Ovary (tissue), 9 donors: ENCODE results near the gene PLCL1. TPM values are rescaled to one million over a fixed set of nuclear protein-coding genes. Genes with fewer than 3 reads are reported as not detected.

Experiments used
- DNase-seq, 5 donors: peaks; one replicate each; pipeline ENCODE4 v3.0.0-alpha.2; 2019 to 2020
- H3K27ac ChIP-seq, 2 donors: fragments of 200-600 bp; one replicate each; pipeline versions ENCODE4 v1.5.1 to v1.8.0; 2019 to 2022
- H3K27me3 ChIP-seq: fragments of 200-600 bp; one replicate; pipeline ENCODE4 v1.8.0; 2022
- H3K36me3 ChIP-seq: fragments of 200-600 bp; sonication (generic); one replicate; pipeline ENCODE4 v1.5.1; 2019
- H3K4me1 ChIP-seq: one replicate; pipeline ENCODE4 v1.8.1; 2013; ENCODE audit warnings: mild to moderate bottlenecking, moderate library complexity; ENCODE audit not compliant: insufficient read depth
- H3K4me3 ChIP-seq: fragments of 200-600 bp; sonication (generic); one replicate; pipeline ENCODE4 v1.5.1; 2017
- H3K9me3 ChIP-seq, 2 donors: fragments of 200-600 bp in 1 of 2; sonication (generic) in 1 of 2; one replicate each; pipeline versions ENCODE4 v1.5.1 to v1.8.1; 2013 to 2019; ENCODE audit warnings: mild to moderate bottlenecking in 1 of 2, moderate library complexity in 1 of 2
- EP300 ChIP-seq: sonication (generic); formaldehyde crosslinking; IDR thresholded peaks from one replicate; pipeline ENCODE4 v1.6.1; 2017; ENCODE audit warnings: antibody characterized with exemption
- POLR2A ChIP-seq: fragments of 450-650 bp; IDR thresholded peaks from one replicate; pipeline ENCODE4 v1.6.1; 2017; ENCODE audit warnings: antibody characterized with exemption, mild to moderate bottlenecking, moderate library complexity
- WGBS, 3 donors: extraction: QIAGEN DNeasy Blood & Tissue Kit in 1 of 3; methylation state at CpG; one replicate each; pipeline versions ENCODE4 v1.1.5 to v1.1.7; 2013 to 2017; 5-methylcytosine and 5-hydroxymethylcytosine counted together
- intact Hi-C, 4 donors: fragments of 100-400 bp; cut with DNase I; formaldehyde crosslinking; loops; one replicate each; pipeline versions ENCODE4 v1.11.0 to v1.15.1; 2022 to 2023
- polyA plus RNA-seq, 2 donors: library from polyadenylated mRNA; stranded (reverse); fragments of 200-250 nt in 1 of 2; fragments of 350-450 nt in 1 of 2; fragmentation: Illumina TruSeq in 1 of 2; extraction: RNeasy Lipid Tissue Mini Kit (QIAGEN cat#74804) in 1 of 2; gene quantifications; one replicate each; pipeline ENCODE4 v1.2.3, GENCODE V29; 2013 to 2014
- total RNA-seq, 7 donors: library from RNA; depleted of rRNA in 2 of 7; stranded (reverse); fragments of >200 nt in 2 of 7; fragmentation: NEBNext Ultra II Directional in 3 of 7; extraction: Animal tissue kit (Norgen Biotek cat#: 25700) in 3 of 7; gene quantifications; one replicate each; pipeline versions ENCODE4 v1.1.0 to v1.2.4, GENCODE V29; 2016 to 2023
- TF ChIP-seq, protein P1 (sequence below), 3 donors: fragments of 450-650 bp in 2 of 3; fragments of 200-600 bp in 1 of 3; IDR thresholded peaks; one replicate each; pipeline versions ENCODE4 v1.5.1 to v1.8.0; 2016 to 2022; ENCODE audit warnings: antibody characterized with exemption in 3 of 3, mild to moderate bottlenecking in 1 of 3
- donor health status: DM: no; HTN: no; CAD: no; lungs with moderate emphysema.
- donor health status: DM: no; HTN: no; CAD: no.
- donor health status: Bipolar disorder and iron deficiency.
- donor health status: DM: yes; HTN: yes; CAD: no.
- donor health status: DM: no; HTN: no; CAD: no.
- donor health status: DM: yes; HTN: yes; CAD: no.

Gene PLCL1
- total and polyA plus RNA-seq, 9 donors, result 8.4 to 17.9 (median 11.1) TPM

DNA sequence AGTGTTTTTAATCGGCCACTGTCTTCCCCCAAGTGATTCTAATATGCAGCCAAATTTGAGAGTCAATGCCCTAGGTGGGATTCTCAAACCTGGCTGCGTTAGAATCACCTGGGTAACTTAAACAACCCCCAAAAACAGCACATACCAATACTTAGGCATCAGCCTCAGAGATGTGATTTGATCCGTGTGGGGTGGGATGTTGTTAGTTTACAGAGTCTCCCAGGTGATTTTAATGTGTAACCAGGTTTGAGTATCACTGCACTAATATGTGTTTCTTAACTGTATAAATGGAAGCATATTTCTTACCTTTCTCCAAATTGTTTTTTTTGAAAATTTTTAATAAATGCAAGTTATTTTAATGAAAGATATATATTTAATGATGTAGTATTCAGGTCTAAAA lies 135.4 kb downstream of the PLCL1 start:
- H3K4me3 ChIP-seq, result no peak overlapping the region
- intact Hi-C loops, result no loop called here
- TF ChIP-seq EP300 (no peak), POLR2A (no peak)
- TF ChIP-seq, protein P1, sequence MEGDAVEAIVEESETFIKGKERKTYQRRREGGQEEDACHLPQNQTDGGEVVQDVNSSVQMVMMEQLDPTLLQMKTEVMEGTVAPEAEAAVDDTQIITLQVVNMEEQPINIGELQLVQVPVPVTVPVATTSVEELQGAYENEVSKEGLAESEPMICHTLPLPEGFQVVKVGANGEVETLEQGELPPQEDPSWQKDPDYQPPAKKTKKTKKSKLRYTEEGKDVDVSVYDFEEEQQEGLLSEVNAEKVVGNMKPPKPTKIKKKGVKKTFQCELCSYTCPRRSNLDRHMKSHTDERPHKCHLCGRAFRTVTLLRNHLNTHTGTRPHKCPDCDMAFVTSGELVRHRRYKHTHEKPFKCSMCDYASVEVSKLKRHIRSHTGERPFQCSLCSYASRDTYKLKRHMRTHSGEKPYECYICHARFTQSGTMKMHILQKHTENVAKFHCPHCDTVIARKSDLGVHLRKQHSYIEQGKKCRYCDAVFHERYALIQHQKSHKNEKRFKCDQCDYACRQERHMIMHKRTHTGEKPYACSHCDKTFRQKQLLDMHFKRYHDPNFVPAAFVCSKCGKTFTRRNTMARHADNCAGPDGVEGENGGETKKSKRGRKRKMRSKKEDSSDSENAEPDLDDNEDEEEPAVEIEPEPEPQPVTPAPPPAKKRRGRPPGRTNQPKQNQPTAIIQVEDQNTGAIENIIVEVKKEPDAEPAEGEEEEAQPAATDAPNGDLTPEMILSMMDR (IDR thresholded peaks at IDR 0.05), result no peak
- H3K4me1 ChIP-seq, result peaks cover 5% of the 10 kb centered on the region
- DNase-seq, result no peak
- H3K27ac ChIP-seq, result no peak overlapping the region
- no peaks in the 10 kb centered on the region for H3K9me3 ChIP-seq
- H3K27me3 ChIP-seq, result no peaks in the 10 kb centered on the region
- H3K36me3 ChIP-seq, result no peaks in the 10 kb centered on the region
- WGBS, 3 donors, result 93 to 95% (median 93%) methylated on average over 3 of the region's 3 CpGs

GRCh38 chr2:197940382-197940781 lies 136.0 kb downstream of the PLCL1 start:
- DNase-seq, result no peak

GRCh38 chr2:197941715-197942114 lies 137.3 kb downstream of the PLCL1 start:
- Histone ChIP-seq H3K27me3 (no peaks in the 10 kb centered on the region), H3K36me3 (no peaks in the 10 kb centered on the region), H3K27ac (no peak overlapping the region), H3K4me3 (no peak overlapping the region), H3K9me3 (no peaks in the 10 kb centered on the region), H3K4me1 (peaks cover 5% of the 10 kb centered on the region)
- TF ChIP-seq, protein P1 (IDR thresholded peaks at IDR 0.05), result no peak
- TF ChIP-seq POLR2A (no peak), EP300 (no peak)
- WGBS, 3 donors, result 83 to 97% (median 96%) methylated on average over 1 of the region's 1 CpG
- intact Hi-C loops, result no loop called here
- DNase-seq, result no peak

More at GRCh38 chr2:197940382-197940781, 136.0 kb downstream of the PLCL1 start:
- no peak overlapping the region for H3K4me3 ChIP-seq
- H3K27me3 ChIP-seq, result no peaks in the 10 kb centered on the region
- TF ChIP-seq, protein P1 (IDR thresholded peaks at IDR 0.05), result no peak
- TF ChIP-seq POLR2A (no peak), EP300 (no peak)
- WGBS, 3 donors, result 95 to 100% (median 97%) methylated on average over 1 of the region's 1 CpG
- H3K4me1 ChIP-seq, result peaks cover 5% of the 10 kb centered on the region
- intact Hi-C loops, result no loop called here
- H3K27ac ChIP-seq, result no peak overlapping the region
- no peaks in the 10 kb centered on the region for H3K9me3 ChIP-seq
- no peaks in the 10 kb centered on the region for H3K36me3 ChIP-seq

DNA sequence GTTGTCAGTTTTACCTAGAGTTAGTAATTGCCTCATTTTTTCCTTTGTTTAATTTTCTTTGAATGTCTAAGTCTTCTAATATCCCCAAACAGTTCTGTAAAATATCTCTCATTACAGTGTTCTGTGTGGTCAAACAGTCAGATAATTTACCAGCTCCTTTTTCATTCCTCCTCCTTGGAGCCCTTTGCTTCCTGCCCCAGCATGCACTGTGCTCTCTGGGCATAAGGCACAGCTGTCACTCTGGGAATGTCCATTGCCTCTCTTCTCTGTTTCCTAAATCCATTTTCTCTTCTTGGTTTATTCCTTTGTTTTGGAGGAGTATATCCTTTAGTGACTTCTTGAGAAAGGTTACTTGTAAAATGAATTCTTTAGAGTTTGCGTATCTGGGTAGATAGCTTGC lies 139.3 kb downstream of the PLCL1 start:
- Histone ChIP-seq H3K4me3 (no peak overlapping the region), H3K9me3 (no peaks in the 10 kb centered on the region), H3K27me3 (no peaks in the 10 kb centered on the region), H3K36me3 (no peaks in the 10 kb centered on the region), H3K4me1 (peaks cover 6% of the 10 kb centered on the region), H3K27ac (no peak overlapping the region)
- intact Hi-C loops, result no loop called here
- WGBS, 3 donors, result 95 to 98% (median 97%) methylated on average over 1 of the region's 1 CpG
- TF ChIP-seq, protein P1 (IDR thresholded peaks at IDR 0.05), result no peak
- TF ChIP-seq EP300, result no peak
- no peak for TF ChIP-seq POLR2A
- no peak for DNase-seq
